NK-92 treated with Interleukin-12 subunit alpha and Interleukin-12 subunit beta, amount 100 ng/mL, for 24 hours (cell line): ENCODE measurements around the gene CCDC93.

Source experiments
- DNase-seq: peaks from one replicate; lab custom pipeline; 2025; lab: John Stamatoyannopoulos, UW

CCDC93 gene

GRCh38 chr2:118013724-118014491 lies at the start of gene CCDC93:
TSS of gene CCDC93 (minus strand) at chr2:118014070. CDS start at chr2:118013995, 75 bp downstream.
- peak; percentile 75 for DNase-seq

GRCh38 chr2:118062669-118063068 lies 48.8 kb upstream of the CCDC93 start:
- DNase-seq: no peak

DNA sequence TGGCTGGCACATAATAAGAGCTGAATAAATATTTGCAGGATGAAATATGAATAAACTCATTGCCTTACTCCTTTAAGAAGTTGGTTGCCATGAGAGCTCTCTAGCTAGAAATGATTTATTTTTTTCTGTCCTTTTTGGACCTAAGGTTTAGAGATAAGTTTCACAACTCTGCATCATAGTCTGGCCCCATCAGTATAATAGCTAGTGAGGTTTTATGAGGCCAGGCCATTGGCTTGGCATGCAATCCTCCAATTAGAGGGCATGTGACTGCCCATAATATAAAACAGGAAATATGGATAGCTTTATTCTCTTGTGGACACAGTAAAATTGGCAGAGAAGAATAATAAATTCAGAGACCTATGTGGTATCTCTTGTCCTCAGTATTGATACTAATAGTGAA lies 48.2 kb upstream of the CCDC93 start:
- DNase-seq: no peak

DNA sequence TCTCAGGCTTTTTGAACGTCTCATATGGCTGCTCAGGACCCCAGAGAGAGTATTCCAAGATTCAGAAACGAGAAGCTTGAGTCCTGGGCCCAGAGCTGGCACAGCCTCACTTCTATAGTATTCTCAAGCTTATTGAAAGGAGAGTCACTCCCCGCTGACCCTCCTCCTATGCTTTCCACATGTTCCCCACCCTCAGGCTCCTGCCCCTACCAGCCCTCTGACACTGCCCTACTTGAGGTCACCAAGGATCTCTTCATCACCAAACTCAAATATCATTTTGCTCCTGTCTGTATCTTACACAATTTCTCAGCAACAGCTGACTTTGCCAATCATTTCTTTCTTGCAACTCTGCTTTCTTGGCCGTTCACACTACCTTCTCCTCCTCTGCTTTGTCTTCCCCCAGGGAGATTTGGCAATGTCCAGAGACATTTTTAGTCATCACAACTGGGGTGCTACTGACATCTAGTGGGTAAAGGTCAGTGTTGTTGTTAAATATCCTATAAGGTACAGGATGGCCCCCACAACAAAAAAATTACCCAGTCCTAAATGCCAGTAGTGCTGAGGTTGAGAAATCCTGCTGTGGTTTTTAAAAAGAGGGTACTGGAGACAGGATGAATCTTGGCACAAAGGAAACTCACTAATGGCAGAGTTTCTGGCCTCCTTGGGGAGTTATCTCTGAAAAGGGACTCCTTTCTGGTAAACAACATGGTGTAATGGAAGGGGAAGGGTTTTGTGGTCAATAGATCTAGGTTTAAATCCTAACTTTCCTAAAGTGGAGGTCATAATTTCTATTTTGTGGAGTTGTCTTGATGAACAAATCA lies 47.5 kb upstream of the CCDC93 start:
- DNase-seq: no peak

DNA sequence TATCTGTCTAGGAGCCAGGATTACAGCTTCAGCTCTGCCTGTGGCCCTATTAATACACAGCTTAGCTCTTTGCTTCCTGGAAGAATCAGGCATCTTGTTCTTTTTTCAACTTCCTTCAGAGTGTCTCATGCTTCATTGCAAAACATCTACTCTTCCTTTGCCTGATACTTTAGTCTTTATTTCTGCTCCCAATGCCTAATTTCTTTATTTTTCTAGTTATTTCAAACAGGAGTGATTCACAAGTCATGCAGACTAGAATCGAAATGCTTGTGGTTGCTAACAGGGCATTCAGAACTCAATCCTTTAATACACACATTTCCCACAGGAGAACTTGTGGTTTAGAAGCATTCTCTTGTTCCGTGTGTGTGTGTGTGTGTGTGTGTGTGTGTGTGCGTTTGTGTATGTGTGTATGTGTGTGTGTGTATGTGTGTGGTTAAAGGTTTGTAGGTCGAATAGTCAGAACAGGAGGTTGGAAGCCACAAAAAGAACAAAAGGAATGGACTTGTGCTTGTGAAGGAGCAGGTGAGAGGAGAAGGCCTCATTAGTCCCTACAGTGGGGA lies 46.1 kb upstream of the CCDC93 start:
- no peak for DNase-seq

- no peak for DNase-seq
Observed at GRCh38 chr2:118058951-118059350, 45.1 kb upstream of the CCDC93 start.

DNA sequence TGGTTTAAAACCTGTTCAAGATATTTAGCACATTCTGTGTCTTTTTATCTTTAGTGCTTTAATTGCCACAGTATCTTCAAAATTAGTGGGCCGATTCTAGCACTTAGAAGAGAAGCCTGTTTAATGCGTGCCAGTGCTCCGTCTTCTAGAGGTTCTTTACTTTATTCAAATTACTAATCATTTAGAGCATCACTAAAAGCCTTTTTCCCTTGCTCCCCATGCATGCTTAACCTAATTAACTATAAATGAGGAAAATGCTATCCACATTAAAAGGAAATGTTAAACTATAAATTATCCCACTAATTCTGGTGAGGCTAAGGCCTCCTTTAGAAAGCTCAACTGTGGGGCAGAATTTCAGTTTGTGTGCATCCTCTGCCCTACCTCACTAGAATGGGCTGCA lies 42.9 kb upstream of the CCDC93 start:
- no peak for DNase-seq

- DNase-seq: no peak
Observed at GRCh38 chr2:118056165-118056534, 42.3 kb upstream of the CCDC93 start.

- no peak for DNase-seq
Observed at GRCh38 chr2:118055512-118056164, 41.8 kb upstream of the CCDC93 start.

- DNase-seq: no peak
Observed at GRCh38 chr2:118054213-118055008, 40.5 kb upstream of the CCDC93 start.

DNA sequence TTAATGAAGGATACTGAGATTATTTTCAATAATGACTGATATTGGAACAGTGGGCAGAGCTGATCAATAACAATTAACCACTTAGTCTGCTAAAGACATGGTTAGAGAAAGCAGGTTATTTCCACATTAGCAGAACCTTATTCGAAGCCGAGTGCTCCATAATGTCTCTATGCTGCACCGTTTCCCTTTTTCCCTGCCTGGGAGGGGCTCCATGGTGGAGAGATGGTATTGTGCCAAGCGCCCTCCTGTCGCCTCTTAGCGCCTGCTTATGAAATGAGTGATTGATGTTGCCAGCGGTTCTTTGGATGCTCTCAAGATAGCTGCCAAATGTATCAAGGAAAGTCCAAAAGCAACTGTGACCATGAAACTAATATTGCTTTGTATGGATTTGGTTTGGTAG lies 39.8 kb upstream of the CCDC93 start:
- no peak for DNase-seq

- no peak for DNase-seq
Observed at GRCh38 chr2:118052474-118052873, 38.6 kb upstream of the CCDC93 start.

DNA sequence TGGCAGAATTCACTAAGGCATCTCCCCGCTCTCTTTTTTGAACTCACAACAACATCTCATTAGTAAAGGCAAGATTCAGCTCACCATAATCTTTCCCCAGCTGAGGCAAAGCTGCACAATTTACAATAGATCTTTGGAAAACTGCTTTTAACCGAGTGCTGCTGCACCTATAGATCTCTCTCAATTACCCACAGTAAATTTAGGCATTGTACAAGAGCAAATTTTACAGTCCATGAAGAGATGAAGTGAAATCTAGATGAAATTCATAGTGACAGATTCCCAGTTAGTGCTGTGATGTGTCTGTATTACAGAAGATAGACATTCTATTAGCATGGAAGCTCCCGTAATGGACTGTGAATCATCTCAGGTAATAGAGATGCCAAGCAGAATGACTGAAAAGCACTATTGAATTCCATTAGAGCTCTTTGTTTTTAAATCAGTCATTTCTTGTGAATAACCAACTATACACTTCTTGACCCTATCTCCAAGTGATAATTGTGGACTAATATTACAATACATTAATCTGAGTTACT lies 38.0 kb upstream of the CCDC93 start:
- no peak for DNase-seq

DNA sequence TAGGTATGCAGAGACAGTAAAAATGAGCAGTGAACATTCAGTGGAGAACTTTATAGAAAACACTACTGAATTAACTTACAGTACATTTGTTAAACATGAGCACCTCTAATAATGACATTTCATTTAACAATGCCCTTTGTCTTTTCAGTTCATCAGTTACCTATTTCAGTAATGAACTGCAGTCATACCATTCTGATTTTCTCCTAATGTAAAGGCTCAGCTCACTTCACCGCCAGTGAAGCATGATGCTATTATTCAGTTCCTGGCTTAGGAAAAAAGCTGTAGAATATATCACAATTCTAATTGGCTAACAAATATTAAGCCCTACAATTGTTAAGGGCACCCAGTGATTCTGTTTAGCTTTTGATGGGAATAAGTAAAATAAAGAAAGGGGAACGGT lies 37.1 kb upstream of the CCDC93 start:
- DNase-seq: no peak

GRCh38 chr2:118050386-118050785 lies 36.5 kb upstream of the CCDC93 start:
- no peak for DNase-seq

DNA sequence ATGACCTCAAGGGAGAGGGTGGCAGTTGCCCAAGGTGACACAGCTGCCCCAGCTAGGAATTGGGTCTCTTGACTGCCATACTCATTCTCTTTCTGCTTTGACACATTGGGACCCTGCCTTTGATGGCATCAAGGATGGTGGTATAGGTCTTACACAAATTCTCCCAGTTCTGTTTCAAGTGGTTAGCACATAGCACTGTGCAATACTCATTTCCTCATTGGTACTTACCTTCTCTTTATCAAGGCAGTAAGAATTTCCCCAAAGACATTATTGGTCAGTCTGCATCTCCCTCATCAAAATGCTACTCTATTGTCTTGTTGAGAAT lies 35.9 kb upstream of the CCDC93 start:
- no peak for DNase-seq

GRCh38 chr2:118049140-118049815 lies 35.4 kb upstream of the CCDC93 start:
- no peak for DNase-seq

GRCh38 chr2:118048401-118048800 lies 34.5 kb upstream of the CCDC93 start:
- no peak for DNase-seq

DNA sequence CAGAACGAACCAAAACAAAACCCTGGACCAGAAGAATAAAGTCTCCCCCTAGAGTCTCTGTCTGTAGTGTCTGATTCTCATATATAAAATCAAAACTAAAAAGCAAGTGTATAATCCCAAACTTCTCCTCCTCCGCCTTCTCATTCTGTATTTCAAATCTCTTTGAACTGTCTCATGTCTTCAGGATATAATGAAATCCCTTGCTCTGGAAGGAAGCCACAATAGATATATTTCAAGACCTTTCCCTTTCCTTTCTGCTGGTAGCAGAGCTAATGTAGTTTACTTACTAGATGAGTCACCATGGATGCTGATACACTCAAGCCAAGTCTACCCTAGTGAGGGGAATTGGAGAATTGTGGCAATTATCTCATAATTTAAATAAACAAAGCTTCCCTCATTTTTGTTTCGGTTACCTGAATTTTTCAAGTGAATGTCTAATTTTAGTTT lies 33.5 kb upstream of the CCDC93 start:
- DNase-seq: no peak

DNA sequence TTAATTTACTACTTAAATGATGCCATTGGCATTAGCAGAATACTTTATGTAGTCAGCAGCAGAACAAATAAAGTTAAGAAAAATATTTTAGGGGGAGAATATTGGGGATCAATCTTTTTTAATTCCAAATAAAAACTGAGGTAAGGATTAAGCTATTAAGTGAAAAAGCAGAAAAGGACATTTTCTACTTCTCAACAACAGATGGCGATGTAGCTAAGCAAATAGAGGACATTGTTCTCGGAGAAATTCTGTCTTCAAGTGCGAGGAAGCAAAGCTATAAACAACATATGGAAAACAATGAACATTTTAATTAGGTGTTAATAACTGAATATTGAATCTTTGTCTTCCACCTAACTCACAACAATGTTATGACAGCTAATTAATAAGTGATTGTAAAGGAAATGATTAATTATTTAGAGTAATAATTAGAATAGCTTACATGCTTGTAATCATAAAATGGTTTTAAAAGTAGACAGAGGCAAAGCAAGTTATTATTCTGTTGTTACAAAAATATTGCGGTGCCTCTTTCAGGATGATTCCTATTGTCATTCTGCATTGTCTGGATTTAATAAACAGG lies 32.9 kb upstream of the CCDC93 start:
- no peak for DNase-seq

DNA sequence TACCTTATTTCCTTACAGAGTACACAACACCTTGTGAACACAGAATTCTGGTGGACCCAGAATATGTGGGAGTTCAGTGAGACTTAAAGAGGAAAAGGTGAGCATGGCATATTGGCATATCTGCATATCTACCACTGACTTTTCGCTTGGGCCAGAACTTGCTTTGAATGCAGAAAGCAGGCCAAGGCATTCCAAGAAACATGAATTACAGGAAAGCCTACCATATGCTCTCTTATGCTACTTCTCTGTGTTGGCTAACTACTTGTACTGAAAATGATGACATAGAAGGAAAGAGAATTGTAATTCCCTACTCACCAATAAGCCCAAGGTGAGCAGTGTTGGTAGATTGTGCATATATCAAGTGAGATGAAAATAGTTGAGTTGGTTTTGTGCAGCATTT lies 31.4 kb upstream of the CCDC93 start:
- no peak for DNase-seq
